Measurements from ENCODE around the gene RPTOR. TPM values are rescaled to one million over a fixed set of nuclear protein-coding genes. Genes with fewer than 3 reads are reported as not detected.

RPTOR gene
- total RNA-seq, 1 experiment from 2014 or later = 10.1 TPM

- no peak for DNase-seq (ENCODE audit: low read depth)
Observed at GRCh38 chr17:81015136-81015535, 470.5 kb downstream of the RPTOR start.

Other genes with a start within 250 kb of the RPTOR start
- 7.0 and 10.5 TPM in 2 replicates for gene ENDOV, start 129.7 kb upstream of the RPTOR start, total RNA-seq (2014; rRNA removed; shearing (Covaris generic))
- gene NPTX1, start 68.2 kb upstream of the RPTOR start, total RNA-seq (2014; rRNA removed; shearing (Covaris generic)) = 2.5 and 4.6 TPM in 2 replicates

All from RPMI7951 (cell line).